ENCODE results near the gene EPG5.
A peak's percentile ranks its signal among the peaks of the same experiment; 100 is the strongest.

EPG5 gene

DNA sequence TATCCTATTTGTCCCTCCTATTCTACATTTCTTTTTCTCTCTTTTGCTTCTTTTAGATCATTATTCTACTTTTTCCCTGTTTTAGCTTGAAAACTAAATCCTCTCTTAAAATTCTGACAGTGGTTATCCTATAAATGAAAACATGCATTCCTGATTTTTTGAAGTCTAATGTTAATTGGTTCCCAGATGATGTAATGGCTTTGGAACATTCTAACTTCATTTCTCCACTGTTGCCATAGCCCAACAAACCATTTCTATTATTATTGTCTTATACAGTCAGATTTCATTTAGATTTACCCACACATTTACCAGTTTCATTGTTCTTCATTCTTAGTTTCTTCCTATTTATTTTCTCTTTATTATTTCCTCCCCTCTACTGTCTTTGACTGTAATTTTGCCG is 105.2 kb downstream of the EPG5 start:
- no peak overlapping the region for H3K4me3 ChIP-seq (ENCODE audit: low read length in 2 of 2)
- no peaks in the 10 kb centered on the region for H3K79me1 ChIP-seq (ENCODE audit: low read depth, low read length)
- H2BK120ac ChIP-seq (ENCODE audit: low read depth, low read length): no peak overlapping the region
- no peak overlapping the region for H2BK12ac ChIP-seq (ENCODE audit: low read length)
- peaks cover 0 to 18% of the 10 kb centered on the region in 2 donors for H3K9me3 ChIP-seq (replicated peaks in 1 of 2; ENCODE audit: control insufficient read depth in 2 of 2, insufficient read depth in 1 of 2, low read depth in 1 of 2, low read length in 2 of 2)
- no peaks in the 10 kb centered on the region for H3K4me1 ChIP-seq (ENCODE audit: control insufficient read depth in 2 of 2, insufficient read depth in 1 of 2, low read depth in 1 of 2, low read length in 2 of 2)
- H3K9ac ChIP-seq (ENCODE audit: low read depth, low read length, poor library complexity): no peak overlapping the region
- no CpG with 5 or more reads among the region's 1 CpG for WGBS, 2 donors (ENCODE audit: extremely low coverage in 2 of 2, insufficient read length in 2 of 2, insufficient replicate concordance in 1 of 2)
- no peaks in the 10 kb centered on the region for H3K27me3 ChIP-seq (ENCODE audit: control insufficient read depth in 3 of 3, insufficient read depth in 3 of 3, low read depth in 1 of 3, low read length in 3 of 3)
- no peak overlapping the region for H3K4ac ChIP-seq (ENCODE audit: low read length)
- H2BK15ac ChIP-seq (ENCODE audit: low read length): no peak overlapping the region
- no peak overlapping the region for H2AK5ac ChIP-seq (ENCODE audit: low read depth, low read length)
- H2AFZ ChIP-seq (ENCODE audit: low read length): no peak overlapping the region
- DNase-seq (ENCODE audit: low spot score): no peak
- H3K23ac ChIP-seq (ENCODE audit: low read depth, low read length, poor library complexity): no peak overlapping the region
- H4K91ac ChIP-seq (ENCODE audit: low read depth, low read length, poor library complexity): no peak overlapping the region
- no peak overlapping the region for H3K14ac ChIP-seq (ENCODE audit: low read length)
- H4K8ac ChIP-seq (ENCODE audit: low read depth, low read length): no peak overlapping the region
- no peak overlapping the region for H3K4me2 ChIP-seq (ENCODE audit: insufficient read depth, low read length, poor library complexity, severe bottlenecking)
- no peak overlapping the region for H3K27ac ChIP-seq (replicated peaks; ENCODE audit: low read length)
- H3K18ac ChIP-seq (ENCODE audit: low read length): no peak overlapping the region
- H2BK5ac ChIP-seq (ENCODE audit: low read length): no peak overlapping the region
- peaks cover 22 to 91% of the 10 kb centered on the region in 2 donors for H3K36me3 ChIP-seq (replicated peaks in 1 of 2; ENCODE audit: control insufficient read depth in 2 of 2, insufficient read depth in 2 of 2, low read length in 2 of 2)

DNA sequence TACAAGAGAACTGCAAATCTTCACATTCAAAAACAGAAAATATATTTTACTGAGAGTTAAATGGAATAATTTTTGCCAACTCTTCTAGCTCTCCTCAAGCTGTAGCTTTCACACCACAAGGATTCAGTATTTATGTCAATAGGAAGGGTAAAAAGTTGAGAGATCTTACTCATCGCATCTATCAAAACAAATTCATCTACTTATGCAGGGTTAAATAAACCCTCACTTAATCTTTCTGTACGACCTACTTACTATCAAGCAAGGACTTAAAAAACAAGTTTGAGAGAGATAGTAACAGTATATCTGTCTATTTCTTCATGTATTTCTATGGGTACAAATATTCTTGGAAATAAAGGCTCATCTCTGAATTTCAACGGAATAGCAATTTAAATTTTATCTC is 106.2 kb downstream of the EPG5 start:
- Histone ChIP-seq H2BK12ac (ENCODE audit: low read length) (no peak overlapping the region), H3K27me3 (ENCODE audit: control insufficient read depth in 3 of 3, insufficient read depth in 3 of 3, low read depth in 1 of 3, low read length in 3 of 3) (no peaks in the 10 kb centered on the region), H3K14ac (ENCODE audit: low read length) (no peak overlapping the region), H2BK120ac (ENCODE audit: low read depth, low read length) (no peak overlapping the region), H4K91ac (ENCODE audit: low read depth, low read length, poor library complexity) (no peak overlapping the region), H3K79me1 (ENCODE audit: low read depth, low read length) (no peaks in the 10 kb centered on the region), H3K27ac (replicated peaks; ENCODE audit: low read length) (no peak overlapping the region), H2AK5ac (ENCODE audit: low read depth, low read length) (no peak overlapping the region), H3K4me1 (ENCODE audit: control insufficient read depth in 2 of 2, insufficient read depth in 1 of 2, low read depth in 1 of 2, low read length in 2 of 2) (no peaks in the 10 kb centered on the region), H2BK5ac (ENCODE audit: low read length) (no peak overlapping the region), H2BK15ac (ENCODE audit: low read length) (no peak overlapping the region), H3K9me3 (replicated peaks in 1 of 2; ENCODE audit: control insufficient read depth in 2 of 2, insufficient read depth in 1 of 2, low read depth in 1 of 2, low read length in 2 of 2) (peaks cover 0 to 18% of the 10 kb centered on the region in 2 donors), H3K18ac (ENCODE audit: low read length) (no peak overlapping the region), H3K23ac (ENCODE audit: low read depth, low read length, poor library complexity) (no peak overlapping the region), H3K9ac (ENCODE audit: low read depth, low read length, poor library complexity) (no peak overlapping the region), H3K36me3 (replicated peaks in 1 of 2; ENCODE audit: control insufficient read depth in 2 of 2, insufficient read depth in 2 of 2, low read length in 2 of 2) (peaks cover 19 to 92% of the 10 kb centered on the region in 2 donors), H4K8ac (ENCODE audit: low read depth, low read length) (no peak overlapping the region), H3K4me2 (ENCODE audit: insufficient read depth, low read length, poor library complexity, severe bottlenecking) (no peak overlapping the region), H3K4me3 (ENCODE audit: low read length in 2 of 2) (no peak overlapping the region), H3K4ac (ENCODE audit: low read length) (no peak overlapping the region), H2AFZ (ENCODE audit: low read length) (no peak overlapping the region)
- DNase-seq (ENCODE audit: low spot score): no peak
- no CpG with 5 or more reads among the region's 3 CpGs for WGBS, 2 donors (ENCODE audit: extremely low coverage in 2 of 2, insufficient read length in 2 of 2, insufficient replicate concordance in 1 of 2)

DNA sequence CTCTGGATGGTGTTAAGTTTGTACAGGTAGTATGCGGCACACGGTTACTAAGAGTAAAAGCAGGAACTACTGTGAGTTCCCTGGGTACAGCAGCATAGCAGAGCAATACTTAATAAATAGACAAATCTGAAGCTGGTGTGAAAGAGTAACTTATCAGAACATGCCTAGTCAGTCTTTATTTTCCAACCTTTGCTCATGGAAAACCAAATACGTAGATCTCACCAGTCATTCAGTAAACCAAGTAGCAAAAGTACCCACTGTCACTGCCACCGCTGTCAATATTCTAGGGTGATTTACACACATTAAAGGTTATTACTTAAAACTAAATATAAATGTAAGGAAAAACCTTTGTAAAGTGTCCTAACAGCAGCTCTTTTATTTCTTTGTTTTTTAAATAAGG is 106.6 kb downstream of the EPG5 start:
- no peak overlapping the region for H4K8ac ChIP-seq (ENCODE audit: low read depth, low read length)
- H3K18ac ChIP-seq (ENCODE audit: low read length): no peak overlapping the region
- H3K4me2 ChIP-seq (ENCODE audit: insufficient read depth, low read length, poor library complexity, severe bottlenecking): no peak overlapping the region
- H2BK12ac ChIP-seq (ENCODE audit: low read length): no peak overlapping the region
- H3K9me3 ChIP-seq (replicated peaks in 1 of 2; ENCODE audit: control insufficient read depth in 2 of 2, insufficient read depth in 1 of 2, low read depth in 1 of 2, low read length in 2 of 2): peaks cover 0 to 18% of the 10 kb centered on the region in 2 donors
- DNase-seq (ENCODE audit: low spot score): no peak
- H3K9ac ChIP-seq (ENCODE audit: low read depth, low read length, poor library complexity): no peak overlapping the region
- no peak overlapping the region for H3K27ac ChIP-seq (replicated peaks; ENCODE audit: low read length)
- H3K4ac ChIP-seq (ENCODE audit: low read length): no peak overlapping the region
- no peak overlapping the region for H2AK5ac ChIP-seq (ENCODE audit: low read depth, low read length)
- H2BK15ac ChIP-seq (ENCODE audit: low read length): no peak overlapping the region
- WGBS, 2 donors (ENCODE audit: extremely low coverage in 2 of 2, insufficient read length in 2 of 2, insufficient replicate concordance in 1 of 2): no CpG with 5 or more reads among the region's 4 CpGs
- no peak overlapping the region for H3K14ac ChIP-seq (ENCODE audit: low read length)
- no peak overlapping the region for H3K23ac ChIP-seq (ENCODE audit: low read depth, low read length, poor library complexity)
- no peaks in the 10 kb centered on the region for H3K79me1 ChIP-seq (ENCODE audit: low read depth, low read length)
- H3K27me3 ChIP-seq (ENCODE audit: control insufficient read depth in 3 of 3, insufficient read depth in 3 of 3, low read depth in 1 of 3, low read length in 3 of 3): no peaks in the 10 kb centered on the region
- no peak overlapping the region for H2AFZ ChIP-seq (ENCODE audit: low read length)
- no peak overlapping the region for H2BK5ac ChIP-seq (ENCODE audit: low read length)
- H4K91ac ChIP-seq (ENCODE audit: low read depth, low read length, poor library complexity): no peak overlapping the region
- peaks cover 20 to 92% of the 10 kb centered on the region in 2 donors for H3K36me3 ChIP-seq (replicated peaks in 1 of 2; ENCODE audit: control insufficient read depth in 2 of 2, insufficient read depth in 2 of 2, low read length in 2 of 2)
- H3K4me1 ChIP-seq (ENCODE audit: control insufficient read depth in 2 of 2, insufficient read depth in 1 of 2, low read depth in 1 of 2, low read length in 2 of 2): no peaks in the 10 kb centered on the region
- no peak overlapping the region for H2BK120ac ChIP-seq (ENCODE audit: low read depth, low read length)
- H3K4me3 ChIP-seq (ENCODE audit: low read length in 2 of 2): no peak overlapping the region

DNA sequence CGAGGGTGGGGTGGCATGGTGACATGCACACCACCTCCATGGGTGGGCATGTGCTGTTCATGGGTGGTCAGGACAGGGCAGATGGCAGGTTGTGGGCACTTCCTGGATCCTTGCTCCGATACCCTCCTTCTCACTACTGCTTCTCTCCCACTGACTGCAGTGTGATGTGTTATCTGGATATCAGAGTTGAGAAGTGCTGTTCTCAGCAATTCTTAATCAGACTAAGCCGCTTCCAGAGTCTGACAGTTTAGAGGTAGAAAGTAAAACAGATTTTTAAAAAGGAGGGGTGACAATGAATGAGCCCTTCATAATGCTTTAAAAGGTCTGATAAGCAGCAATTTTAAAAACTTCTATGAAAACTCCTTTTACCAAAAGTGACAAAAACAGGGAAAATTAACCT is 107.8 kb downstream of the EPG5 start:
- Histone ChIP-seq H2BK15ac (ENCODE audit: low read length) (no peak overlapping the region), H4K91ac (ENCODE audit: low read depth, low read length, poor library complexity) (no peak overlapping the region), H3K79me1 (ENCODE audit: low read depth, low read length) (no peaks in the 10 kb centered on the region), H2BK5ac (ENCODE audit: low read length) (no peak overlapping the region), H2BK120ac (ENCODE audit: low read depth, low read length) (no peak overlapping the region), H3K4me3 (ENCODE audit: low read length in 2 of 2) (peak overlapping the region in 1 of 2 donors; percentile 68), H3K27ac (replicated peaks; ENCODE audit: low read length) (no peak overlapping the region), H3K9ac (ENCODE audit: low read depth, low read length, poor library complexity) (no peak overlapping the region), H3K9me3 (replicated peaks in 1 of 2; ENCODE audit: control insufficient read depth in 2 of 2, insufficient read depth in 1 of 2, low read depth in 1 of 2, low read length in 2 of 2) (peaks cover 0 to 9% of the 10 kb centered on the region in 2 donors), H3K4me2 (ENCODE audit: insufficient read depth, low read length, poor library complexity, severe bottlenecking) (no peak overlapping the region), H3K4me1 (ENCODE audit: control insufficient read depth in 2 of 2, insufficient read depth in 1 of 2, low read depth in 1 of 2, low read length in 2 of 2) (no peaks in the 10 kb centered on the region), H3K4ac (ENCODE audit: low read length) (no peak overlapping the region), H3K23ac (ENCODE audit: low read depth, low read length, poor library complexity) (no peak overlapping the region), H3K36me3 (replicated peaks in 1 of 2; ENCODE audit: control insufficient read depth in 2 of 2, insufficient read depth in 2 of 2, low read length in 2 of 2) (peaks cover 22 to 92% of the 10 kb centered on the region in 2 donors), H3K27me3 (ENCODE audit: control insufficient read depth in 3 of 3, insufficient read depth in 3 of 3, low read depth in 1 of 3, low read length in 3 of 3) (no peaks in the 10 kb centered on the region), H2AFZ (ENCODE audit: low read length) (no peak overlapping the region), H2AK5ac (ENCODE audit: low read depth, low read length) (no peak overlapping the region), H3K18ac (ENCODE audit: low read length) (no peak overlapping the region), H3K14ac (ENCODE audit: low read length) (no peak overlapping the region), H2BK12ac (ENCODE audit: low read length) (no peak overlapping the region), H4K8ac (ENCODE audit: low read depth, low read length) (no peak overlapping the region)
- no peak for DNase-seq (ENCODE audit: low spot score)
- WGBS, 2 donors (ENCODE audit: extremely low coverage in 2 of 2, insufficient read length in 2 of 2, insufficient replicate concordance in 1 of 2): no CpG with 5 or more reads among the region's 3 CpGs
